GM20000 (cell line): Measurements from ENCODE around the gene ELF5.

Experiments
- DNase-seq: peaks from one replicate; pipeline ENCODE4 v3.0.0; 2012; ENCODE audit warnings: low spot score
- TF ChIP-seq, protein P1 (sequence below): IDR thresholded peaks from 2 replicates; pipeline ENCODE4 v1.5.1; 2012; ENCODE audit warnings: mild to moderate bottlenecking, control low read depth; ENCODE audit errors: extremely low read depth, missing control alignments

Gene ELF5

DNA sequence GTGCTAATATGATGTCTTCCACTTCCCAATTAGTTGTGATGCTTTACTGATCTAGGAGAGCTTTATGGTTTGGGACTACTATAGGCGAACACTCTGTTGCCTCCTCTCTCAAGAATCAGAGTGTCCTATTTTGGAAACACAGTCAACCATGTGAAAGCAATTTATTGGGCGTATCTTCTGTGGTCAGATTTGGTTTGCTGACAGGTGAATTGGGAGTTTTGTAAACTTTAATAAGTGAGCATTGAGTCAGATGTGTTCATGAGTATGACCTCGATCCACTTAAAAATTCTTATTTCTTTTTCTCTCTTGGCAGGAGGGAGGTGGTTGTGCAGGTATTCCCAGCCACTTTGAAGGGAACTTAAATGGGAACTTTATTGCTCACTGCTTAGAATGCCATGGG lies 70.5 kb downstream of the ELF5 start:
- no peak for DNase-seq
- TF ChIP-seq, protein P1, sequence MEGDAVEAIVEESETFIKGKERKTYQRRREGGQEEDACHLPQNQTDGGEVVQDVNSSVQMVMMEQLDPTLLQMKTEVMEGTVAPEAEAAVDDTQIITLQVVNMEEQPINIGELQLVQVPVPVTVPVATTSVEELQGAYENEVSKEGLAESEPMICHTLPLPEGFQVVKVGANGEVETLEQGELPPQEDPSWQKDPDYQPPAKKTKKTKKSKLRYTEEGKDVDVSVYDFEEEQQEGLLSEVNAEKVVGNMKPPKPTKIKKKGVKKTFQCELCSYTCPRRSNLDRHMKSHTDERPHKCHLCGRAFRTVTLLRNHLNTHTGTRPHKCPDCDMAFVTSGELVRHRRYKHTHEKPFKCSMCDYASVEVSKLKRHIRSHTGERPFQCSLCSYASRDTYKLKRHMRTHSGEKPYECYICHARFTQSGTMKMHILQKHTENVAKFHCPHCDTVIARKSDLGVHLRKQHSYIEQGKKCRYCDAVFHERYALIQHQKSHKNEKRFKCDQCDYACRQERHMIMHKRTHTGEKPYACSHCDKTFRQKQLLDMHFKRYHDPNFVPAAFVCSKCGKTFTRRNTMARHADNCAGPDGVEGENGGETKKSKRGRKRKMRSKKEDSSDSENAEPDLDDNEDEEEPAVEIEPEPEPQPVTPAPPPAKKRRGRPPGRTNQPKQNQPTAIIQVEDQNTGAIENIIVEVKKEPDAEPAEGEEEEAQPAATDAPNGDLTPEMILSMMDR = no peak

DNA sequence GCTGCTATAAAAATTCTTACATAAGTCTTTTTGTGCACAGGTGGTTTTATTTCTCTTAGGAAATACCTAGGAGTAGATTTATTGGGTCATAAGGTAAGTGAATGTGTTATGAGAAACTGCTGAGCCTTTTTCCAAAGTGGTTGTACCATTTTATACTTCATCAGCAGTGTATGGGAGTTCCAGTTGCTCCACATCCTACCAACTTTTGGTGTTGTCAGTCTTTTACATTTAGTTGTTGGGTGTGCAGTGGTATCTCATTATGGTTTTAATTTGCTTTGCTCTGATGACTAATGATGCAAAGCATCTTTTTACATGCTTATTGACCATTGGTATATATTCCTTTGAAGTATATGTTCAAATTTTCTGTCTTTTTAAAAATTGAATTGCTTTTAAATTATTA lies 71.8 kb downstream of the ELF5 start:
- TF ChIP-seq, protein P1 = no peak
- no peak for DNase-seq

DNA sequence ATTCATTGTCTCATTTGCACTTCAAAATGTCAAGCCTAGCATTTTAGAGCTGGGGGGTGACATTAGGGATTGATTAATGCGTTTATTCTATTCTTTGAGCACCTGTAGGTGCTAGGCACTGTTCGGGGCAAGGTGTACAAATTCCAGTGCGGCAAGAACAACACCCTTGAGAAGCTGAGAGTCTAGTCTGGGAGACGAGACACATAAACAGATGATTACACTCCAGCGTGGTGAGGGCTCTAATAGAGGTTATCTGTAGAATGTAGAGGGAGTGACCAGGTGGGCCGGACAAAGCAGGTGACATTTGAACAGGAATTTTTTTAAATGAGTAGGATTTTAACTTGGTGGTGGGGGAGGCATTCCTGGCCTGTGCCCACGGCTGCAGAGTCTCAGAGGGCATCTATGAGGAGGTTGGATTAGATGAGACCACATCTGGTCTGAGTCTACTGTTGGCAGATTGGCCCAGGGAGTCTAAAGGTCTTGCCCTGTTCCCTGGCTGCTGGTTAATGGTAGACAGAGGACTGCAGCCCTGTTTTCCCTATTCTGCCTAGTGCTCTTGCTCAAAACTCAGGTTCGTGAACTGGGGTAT lies 73.9 kb downstream of the ELF5 start:
- no peak for DNase-seq
- TF ChIP-seq, protein P1 = no peak

DNA sequence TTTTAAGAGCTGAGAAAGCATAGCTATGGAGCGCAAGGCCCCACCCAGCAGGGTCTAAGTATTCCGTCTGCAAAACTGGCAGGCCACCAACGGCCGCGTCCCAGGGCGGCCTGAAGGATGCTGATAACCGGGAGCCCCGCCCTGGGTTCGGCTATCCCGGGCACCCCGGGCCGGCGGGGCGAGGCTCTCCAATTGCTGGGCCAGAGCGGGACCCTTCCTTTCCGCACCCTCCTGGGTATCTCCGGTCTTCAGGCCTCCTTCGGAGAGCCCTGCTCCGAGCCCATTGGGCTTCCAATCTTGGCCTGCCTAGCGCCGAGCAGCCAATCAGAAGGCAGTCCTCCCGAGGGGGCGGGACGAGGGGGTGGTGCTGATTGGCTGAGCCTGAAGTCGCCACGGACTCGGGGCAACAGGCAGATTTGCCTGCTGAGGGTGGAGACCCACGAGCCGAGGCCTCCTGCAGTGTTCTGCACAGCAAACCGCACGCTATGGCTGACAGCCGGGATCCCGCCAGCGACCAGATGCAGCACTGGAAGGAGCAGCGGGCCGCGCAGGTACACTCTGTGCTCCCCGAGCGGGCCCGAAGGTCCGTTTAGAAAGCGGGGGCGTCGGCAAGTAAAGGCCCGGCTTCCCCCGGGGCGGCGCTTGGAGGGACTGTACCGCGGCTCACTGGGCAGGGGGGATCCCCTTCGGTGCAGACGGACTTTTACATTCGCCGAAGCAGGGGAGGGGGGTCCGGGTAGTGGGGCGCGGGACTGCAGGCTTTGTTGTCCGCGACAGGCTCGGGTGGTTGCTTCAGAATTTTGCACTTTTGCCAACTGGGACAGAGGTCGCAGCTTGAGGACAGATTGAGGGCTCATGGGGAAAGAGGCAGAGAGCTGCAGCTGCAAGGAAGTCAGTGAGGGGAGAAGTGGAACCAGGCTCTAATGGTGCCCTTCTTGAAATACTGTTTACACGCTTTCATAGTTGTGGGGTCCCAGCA lies 74.8 kb downstream of the ELF5 start, which contains the start of gene CAT:
Gene CAT (plus strand): TSS at position 406 of the 979 bp plus-strand sequence. CDS start 80 bp downstream, at position 486.
- peak; percentile 92 for DNase-seq
- TF ChIP-seq, protein P1 = no peak

DNA sequence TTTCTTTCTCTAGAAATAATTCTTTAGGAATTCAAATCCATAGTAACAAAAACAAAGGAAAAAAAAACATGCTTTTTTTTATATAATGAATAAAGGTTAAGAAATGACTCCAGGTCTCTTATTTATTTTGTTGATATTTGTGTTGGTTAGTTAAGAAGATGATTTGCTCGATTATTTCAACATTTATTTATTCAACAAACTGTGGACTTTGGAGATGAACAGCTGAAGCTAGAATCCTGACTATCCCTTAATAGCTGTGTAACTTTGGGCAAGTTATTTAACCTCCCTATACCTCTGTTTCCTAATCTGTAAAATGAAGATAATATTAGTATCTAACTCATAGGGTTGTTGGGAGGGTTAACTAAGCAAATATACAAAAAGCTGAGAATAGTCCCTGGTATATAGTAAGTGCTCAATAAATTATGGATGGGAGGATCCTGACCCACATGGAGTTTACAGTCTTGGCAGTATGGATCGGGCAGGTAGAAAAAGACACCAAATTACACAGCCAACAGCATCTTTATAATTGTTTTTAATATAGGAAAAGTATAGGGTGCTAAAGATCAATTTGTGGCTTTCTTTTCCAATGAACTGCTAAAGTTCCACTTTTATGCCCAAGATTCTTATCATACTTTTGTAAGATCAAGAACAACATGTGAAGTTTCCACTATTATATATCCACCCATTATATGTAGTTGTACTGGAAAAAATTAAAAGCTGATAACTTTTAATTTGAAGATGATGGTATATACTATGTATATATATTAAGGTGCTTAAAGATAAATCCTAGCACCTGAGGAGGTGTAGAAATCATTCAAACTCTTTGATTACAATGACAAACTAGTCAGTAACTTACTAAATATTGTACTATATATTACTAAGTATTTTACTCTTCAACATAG lies 76.1 kb downstream of the ELF5 start:
- no peak for DNase-seq
- TF ChIP-seq, protein P1 = no peak

DNA sequence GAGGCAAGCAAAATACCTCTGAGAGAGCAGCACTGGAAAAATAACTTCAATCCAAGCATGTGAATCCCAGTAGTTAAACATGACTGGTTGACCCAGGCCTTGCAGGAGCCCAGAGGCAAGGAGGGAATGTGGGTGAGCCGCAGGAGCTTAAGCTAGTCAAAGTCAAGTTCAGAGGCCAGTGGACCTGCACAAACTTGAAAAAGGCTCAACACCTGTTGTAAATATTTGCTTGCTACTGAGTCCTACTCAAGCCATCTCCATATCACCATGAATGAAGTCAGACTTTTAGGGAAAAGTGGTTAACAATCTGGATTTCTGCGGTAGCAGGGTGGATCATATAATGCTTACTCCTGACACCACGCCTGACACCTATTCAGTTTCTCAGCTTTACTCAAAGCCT lies 79.7 kb downstream of the ELF5 start:
- TF ChIP-seq, protein P1 = no peak
- DNase-seq = no peak
